T47D (cell line): ENCODE measurements around the gene TTLL10.

Experiments
- DNase-seq, 2 experiments: peaks; one replicate each; pipeline versions ENCODE4 v3.0.0 to v3.0.0-alpha.2; 2011 to 2012; ENCODE audit warnings: low read depth in 1 of 2, low spot score in 1 of 2
- JUND ChIP-seq: IDR thresholded peaks from 2 replicates; pipeline ENCODE4 v1.6.1; 2012; ENCODE audit warnings: low read depth
- in situ Hi-C: cut with HindIII; loops from 2 replicates; pipeline ENCODE4 v1.10.0; 2016; ENCODE audit warnings: low sequenced_read_pairs, low pct_unique_long_range_greater_than_20kb

Gene TTLL10

DNA sequence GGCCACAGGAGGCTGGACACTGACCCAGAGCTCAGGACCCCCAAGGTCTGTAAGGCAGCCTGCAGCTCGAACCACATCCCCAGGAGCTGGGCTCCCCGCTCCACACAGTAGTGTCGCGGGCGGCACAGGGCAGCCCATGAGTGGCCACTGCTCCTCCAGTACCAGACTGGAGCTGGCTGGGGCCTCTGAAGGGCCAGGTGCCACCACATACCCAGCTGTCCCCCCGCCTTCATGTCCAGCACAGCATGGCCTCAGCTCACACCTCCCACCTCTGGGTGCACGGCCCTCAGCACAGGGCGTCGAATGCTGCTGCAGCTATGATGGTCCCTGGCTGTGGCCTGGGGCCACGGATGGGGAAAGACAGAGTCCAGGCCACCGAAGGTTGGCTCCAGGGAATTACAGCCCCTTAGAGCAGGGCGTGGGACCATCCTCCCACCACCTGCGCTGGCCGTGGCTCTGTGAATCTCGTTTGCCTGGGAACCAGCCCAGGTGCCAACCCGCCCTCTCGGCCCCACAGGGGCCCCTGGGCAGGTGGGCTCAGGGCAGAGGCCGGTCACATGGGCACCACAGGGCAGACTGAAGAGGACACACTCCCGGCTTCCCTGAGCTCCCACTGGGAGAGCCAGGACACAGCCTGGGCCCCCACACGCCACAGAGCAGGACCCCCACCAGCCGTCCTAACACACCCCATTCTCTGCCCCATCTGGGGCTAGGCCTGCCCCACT, 42.4 kb downstream of the TTLL10 start:
- no peak for DNase-seq
- no peak for TF ChIP-seq JUND
- in situ Hi-C loops, result no loop called here

DNA sequence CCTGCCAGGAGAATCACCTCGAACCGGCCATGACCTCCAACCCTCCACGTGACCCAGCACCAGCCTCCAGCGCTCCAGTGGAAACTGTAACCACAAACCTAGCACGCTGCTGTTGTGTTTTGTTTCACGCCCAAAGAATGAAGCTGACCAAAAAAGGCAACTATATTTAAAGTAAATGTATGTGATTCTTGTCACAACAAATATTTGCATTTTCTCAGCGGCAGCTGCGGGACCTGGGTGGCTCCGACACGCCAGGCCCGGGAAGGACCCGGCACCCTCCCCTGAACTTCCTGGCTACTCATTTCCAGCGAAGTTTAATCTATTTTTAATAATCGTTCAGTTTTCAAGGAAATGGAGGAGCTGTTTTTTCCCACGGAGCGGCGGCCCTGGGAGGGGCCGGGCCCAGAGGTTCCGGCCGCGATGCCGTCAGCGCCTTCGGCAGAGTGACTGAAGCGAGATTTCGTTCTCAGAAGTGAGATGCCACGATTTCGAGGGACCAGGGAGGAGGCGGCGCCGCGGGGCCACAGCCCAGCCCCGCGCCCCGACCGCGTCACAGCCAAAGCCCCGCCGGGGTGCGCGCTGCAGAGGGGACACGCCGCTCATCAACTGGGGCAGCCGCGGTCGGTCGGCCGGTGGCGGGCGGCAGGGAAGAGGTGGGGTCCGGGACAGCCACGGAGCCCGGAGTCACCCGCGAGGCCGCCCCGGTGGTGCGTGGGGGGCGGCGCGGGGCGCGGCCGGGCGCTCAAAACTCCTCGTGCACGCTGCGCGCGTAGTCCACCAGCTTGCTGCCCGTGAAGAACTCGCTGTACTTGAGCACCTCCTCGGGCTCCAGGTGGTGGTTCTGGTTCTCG, 43.3 kb downstream of the TTLL10 start:
- DNase-seq, result no peak
- in situ Hi-C loops, result no loop called here
- TF ChIP-seq JUND, result no peak

DNA sequence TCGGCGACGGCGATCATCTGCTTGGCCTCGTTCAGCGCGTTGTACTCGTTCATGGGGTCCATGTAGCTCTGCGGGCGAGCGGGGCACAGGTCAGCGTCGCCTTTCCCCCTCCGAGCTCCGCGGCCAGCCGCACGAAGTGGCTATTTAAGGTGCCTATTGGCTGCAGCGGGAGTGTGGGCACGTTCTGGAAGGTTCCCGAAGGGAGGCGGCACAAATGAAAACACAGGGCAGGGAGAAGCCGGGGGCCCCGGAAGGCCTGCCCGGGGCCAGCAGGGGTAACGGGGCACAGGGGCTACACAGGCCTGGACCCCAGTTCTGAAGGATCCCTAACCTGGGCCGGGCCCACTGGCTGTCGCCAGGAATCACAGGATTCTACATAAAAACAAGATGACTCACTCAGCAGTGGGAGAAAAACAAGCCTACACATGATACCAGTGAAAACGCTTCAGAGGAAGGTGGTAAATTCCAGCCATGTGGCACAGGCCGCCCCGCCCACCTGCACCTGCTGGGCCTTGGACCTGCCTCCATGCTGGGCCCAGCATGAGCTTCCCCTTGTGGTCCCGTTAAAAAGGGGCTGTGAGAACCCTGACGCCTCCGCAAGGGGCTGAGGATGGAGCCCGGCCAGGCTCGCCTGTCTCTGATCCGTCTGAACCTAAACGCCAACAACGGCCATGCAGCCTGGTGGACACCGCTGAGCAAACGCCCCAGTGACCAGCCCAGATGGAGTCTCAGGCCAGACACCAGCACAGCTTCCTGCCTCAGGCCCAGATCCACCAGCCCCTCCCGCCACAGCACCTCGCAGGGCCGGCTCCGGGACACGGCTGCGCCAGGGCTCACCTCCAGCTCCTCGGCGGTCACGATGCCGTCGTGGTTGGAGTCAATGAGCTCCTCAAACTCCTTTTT, 44.2 kb downstream of the TTLL10 start:
- in situ Hi-C loops, result no loop called here
- no peak for DNase-seq
- TF ChIP-seq JUND, result no peak

DNA sequence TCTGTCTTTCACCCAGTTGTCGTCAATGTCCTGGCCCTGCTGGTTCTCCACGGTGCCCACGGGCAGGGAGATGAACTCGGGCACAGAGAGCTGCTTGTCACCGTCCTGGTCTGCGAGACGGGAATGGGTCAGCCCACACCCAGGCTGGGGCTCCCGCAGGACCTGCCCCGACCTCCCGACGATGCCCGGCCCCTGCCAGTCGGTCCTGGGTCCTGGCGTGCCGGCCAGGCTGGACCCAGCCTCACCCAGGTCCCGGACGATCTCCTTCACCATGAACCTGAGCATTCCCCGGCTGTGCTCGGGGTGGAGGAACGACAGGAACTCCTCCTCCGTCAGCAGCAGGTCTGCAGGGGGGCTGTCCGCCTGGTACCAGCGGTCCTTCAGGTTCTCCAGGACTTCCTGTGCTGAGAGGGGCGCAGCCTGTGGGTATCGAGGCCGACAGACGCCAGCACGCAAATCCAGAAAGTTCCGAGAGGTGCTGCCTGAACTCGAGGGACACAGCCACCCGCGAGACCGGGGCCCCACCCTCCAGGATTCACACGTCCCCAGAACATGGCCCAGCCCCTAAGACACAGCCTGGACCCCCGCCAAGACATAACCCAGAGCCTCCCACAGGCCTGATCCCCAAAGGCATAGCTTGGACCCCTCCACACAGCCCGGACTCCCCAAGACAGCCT, 45.0 kb downstream of the TTLL10 start:
- no peak for TF ChIP-seq JUND
- in situ Hi-C loops, result no loop called here
- DNase-seq, result no peak

DNA sequence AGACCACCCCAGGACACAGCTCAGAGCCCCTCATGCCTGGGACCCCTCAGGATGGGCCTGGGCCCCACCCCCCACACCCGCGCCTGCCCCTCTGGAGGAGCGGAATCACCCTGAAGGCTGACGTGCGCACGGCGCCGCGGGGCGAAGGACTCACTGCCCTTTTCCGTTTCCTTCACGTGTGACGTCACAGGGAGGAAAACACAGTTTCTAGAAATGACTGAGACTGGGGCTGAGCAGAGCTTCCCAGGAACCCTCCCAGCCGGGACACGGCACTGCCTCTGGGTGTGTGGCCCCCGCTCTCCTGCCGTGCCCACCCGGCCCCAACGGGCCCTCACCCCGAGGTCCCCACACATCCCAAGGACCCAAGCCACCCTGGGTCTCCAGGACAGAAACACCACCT, 45.7 kb downstream of the TTLL10 start:
- no peak for DNase-seq
- TF ChIP-seq JUND, result no peak
- in situ Hi-C loops, result no loop called here

DNA sequence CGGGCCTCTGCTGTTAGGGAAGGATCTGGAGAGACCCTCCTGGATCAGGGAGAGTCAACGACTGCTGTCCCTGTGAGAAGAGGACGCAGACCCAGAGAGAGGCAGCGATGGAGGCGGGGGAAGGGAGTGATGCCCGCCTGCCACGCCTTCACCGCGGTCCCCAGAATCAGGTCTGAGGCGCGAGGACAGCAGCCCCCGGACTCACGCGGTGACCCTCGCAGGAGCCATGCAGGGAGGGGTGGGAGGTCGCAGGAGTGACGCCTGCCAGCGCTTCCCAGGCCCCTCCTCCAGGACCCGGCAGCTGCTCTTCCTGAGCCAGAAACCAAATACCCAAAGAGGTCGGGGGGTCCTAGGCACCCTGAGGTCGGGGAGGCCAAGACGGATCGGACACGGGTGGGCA, 46.5 kb downstream of the TTLL10 start:
- DNase-seq, result no peak
- no peak for TF ChIP-seq JUND
- in situ Hi-C loops, result no loop called here

DNA sequence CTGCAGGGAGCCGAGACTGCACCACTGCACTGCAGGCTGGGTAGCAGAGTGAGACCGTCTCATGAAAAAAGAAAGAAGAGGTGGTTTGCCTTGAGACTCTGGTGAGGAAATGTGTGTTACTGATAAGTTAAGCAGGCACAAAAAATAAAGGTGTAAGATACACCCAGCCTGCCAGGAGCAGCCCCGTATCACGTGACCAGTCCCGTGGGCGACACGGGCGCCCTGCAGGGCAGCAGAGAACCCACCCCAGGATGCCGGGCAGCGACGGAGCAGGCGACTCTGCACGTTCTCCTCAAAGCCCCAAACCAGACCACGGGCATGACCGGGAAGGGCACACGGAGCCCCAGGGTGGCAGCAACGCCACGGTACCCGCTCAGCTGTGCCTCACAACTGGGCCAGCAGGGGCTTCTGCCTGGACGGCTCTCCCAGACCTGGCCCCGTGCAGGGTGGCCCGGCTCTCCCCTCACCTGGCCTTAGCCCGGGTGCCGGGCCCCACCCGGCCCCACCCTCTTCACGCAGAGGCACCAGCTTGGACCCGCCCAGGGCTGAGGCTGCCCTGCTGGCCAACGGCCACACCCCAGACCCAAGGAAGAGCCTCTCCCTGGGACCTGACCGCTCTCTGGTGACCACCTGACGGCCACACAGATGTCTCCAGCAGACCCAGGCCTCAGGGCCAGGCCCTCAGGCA, 48.4 kb downstream of the TTLL10 start:
- TF ChIP-seq JUND, result no peak
- in situ Hi-C loops, result no loop called here
- DNase-seq, result no peak

DNA sequence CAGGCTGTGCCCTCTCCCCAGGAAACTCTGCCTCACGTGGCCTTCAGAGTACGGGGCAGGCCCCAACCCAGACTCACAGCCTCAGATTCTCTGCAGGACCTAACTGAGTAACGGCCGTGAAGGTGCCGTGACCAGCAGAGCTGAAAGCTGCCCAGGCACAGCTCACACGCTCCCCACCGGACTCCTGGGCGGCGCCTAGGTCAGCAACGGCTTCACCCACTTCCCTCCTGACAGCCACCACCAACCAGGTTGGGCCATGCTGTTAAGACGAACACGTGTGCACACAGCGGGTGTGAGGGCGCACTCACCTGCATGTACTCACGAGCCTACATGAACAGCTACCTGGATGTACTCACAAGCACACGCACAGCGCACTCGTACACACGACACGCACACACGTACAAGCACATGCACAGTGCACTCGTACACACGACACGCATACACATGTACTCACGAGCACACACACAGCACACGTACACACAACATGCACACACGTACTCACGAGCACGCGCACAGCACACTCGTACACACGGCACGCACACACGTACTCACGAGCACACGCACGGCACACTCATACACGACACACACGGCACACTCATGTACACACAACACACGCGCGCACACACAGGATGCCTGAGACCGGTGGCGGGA, 49.0 kb downstream of the TTLL10 start:
- in situ Hi-C loops, result no loop called here
- no peak for DNase-seq
- no peak for TF ChIP-seq JUND

DNA sequence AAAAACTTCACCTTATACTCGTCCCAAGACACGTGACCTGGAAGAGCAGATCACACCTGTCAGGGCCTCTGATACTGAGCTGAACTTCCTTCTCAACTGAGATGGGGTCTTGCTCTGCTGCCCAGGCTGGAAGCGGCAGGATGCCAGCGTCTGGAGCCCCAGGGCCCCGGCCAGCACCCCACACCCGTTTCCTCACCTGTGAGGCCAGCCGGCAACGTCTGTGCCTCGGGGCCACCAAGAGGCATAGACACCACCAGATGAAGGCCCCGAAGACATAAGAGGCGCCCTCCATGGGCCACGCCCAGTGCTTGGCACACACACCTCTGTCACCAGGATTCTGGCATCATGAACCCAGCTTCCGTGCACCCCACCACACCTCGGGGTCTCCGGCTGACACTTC, 49.6 kb downstream of the TTLL10 start:
- in situ Hi-C loops, result no loop called here

DNA sequence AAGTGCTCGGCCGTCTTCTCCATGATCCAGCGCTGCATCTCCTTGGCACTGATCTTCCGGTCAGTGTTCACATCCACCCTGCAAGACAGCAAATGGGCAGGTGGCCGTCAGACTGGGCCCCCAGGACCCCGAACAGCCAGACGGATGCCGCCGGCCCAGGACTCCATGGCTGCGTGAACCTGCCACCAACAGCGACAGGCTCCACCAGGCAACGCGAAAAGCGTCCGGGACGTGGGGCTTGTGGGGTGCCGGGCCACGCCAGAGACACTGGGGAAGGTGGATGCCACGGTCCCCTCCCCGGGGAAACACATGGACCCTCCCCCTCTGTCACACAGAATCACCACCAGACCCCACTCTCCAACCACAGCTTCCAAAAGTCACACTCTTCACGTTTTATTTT, 50.2 kb downstream of the TTLL10 start:
- no peak for DNase-seq
- TF ChIP-seq JUND, result no peak
- in situ Hi-C loops, result no loop called here

More for the DNA sequence above, 49.6 kb downstream of the TTLL10 start:
- DNase-seq, result no peak
- no peak for TF ChIP-seq JUND

DNA sequence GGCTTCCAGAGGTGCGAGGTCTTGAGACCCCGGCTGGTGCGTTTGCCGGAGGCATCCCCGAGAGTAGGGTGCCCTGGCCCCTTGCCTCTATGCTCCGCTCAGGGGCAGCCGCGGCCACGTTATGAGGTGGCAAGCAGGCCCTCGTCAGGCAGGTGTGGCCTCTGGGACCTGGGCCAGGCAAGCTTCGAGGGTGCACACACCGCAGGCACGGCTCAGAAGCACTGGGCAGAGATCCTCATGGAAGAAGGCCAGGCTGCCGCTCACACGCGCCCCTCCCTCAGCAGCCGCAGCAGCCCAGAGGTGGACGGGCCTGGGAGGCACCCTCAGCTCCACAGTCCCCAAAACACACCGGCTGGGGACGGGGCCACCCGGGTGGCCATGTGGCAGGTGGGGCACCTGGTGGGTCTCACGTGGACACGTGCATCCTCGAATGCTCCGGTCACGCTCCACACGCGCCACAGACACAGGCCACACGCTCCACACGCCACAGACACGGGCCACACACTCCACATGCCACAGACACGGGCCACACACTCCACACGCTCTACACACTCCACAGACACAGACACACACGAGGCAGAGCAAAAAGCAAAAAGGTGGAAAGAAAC, 51.7 kb downstream of the TTLL10 start:
- in situ Hi-C loops, result no loop called here
- no peak for DNase-seq
- no peak for TF ChIP-seq JUND
